ENCODE measurements around the gene AHRR.

GRCh38 chr5:445591-445990 is 124.1 kb downstream of the AHRR start:
- TF ChIP-seq CTCF (IDR thresholded peaks at IDR 0.05; ENCODE audit: low read length) (no peak), EZH2 (IDR thresholded peaks at IDR 0.05; ENCODE audit: borderline replicate concordance, low read length) (no peak)
